HCT116 (cell line): ENCODE results near the gene NDUFC2. TPM values are rescaled to one million over a fixed set of nuclear protein-coding genes. Genes with fewer than 3 reads are reported as not detected.

ENCODE experiments used
- ATAC-seq: fragments of 200-7000 bp; cut with Tn5 transposase; 2 replicates; pipeline ENCODE4 v1.9.1; 2020; ENCODE audit warnings: mild to moderate bottlenecking, moderate library complexity
- BruUV-seq: library from RNA; stranded (reverse); fragments of 400-500 nt; replicated peaks from 2 replicates; lab custom pipeline; 2021; lab: Mats Ljungman, UMichigan
- CTCF ChIA-PET: fragments of 300-600 bp; sonication (Branson Sonifier 250); formaldehyde crosslinking; loops from one replicate; lab custom pipeline; 2021; ENCODE audit warnings: antibody characterized with exemption; lab: Charles Lee
- POLR2A ChIA-PET: fragments of 300-600, 350-600 bp; sonication (Branson Sonifier 250); formaldehyde crosslinking; loops from one replicate; lab custom pipeline; 2021; ENCODE audit warnings: antibody characterized with exemption; lab: Charles Lee
- RAD21 ChIA-PET, 2 experiments: fragments of 300-600 bp; sonication (Branson Sonifier 250); formaldehyde crosslinking; loops; one replicate each; lab custom pipeline; 2023; ENCODE audit warnings: low total read pairs in 2 of 2; ENCODE audit not compliant: uncharacterized antibody in 2 of 2, unreplicated experiment in 2 of 2, low non-redundant PET in 1 of 2; lab: Charles Lee
- DNase-seq: peaks from one replicate; pipeline ENCODE4 v3.0.0-alpha.2; 2010; ENCODE audit warnings: low read depth, low spot score
- H2AFZ ChIP-seq: fragments of 200-600 bp; shearing (Covaris generic), sonication (generic); 2 replicates; pipeline ENCODE4 v1.6.1; 2017; ENCODE audit warnings: low read depth, mixed run types, mixed read lengths, antibody characterized with exemption, low read length; ENCODE audit not compliant: poor library complexity, severe bottlenecking
- H3K27ac ChIP-seq: 2 replicates; pipeline ENCODE4 v1.5.1; 2012; ENCODE audit warnings: low read depth, low read length
- H3K27me3 ChIP-seq: fragments of 200-600 bp; sonication (generic); 2 replicates; pipeline ENCODE4 v1.6.1; 2016; ENCODE audit warnings: mixed run types, low read length, mixed read lengths; ENCODE audit not compliant: insufficient read depth
- H3K36me3 ChIP-seq, 2 experiments: fragments of 200-500 bp in 1 of 2; fragments of 200-600 bp in 1 of 2; sonication (Bioruptor generic) in 1 of 2; sonication (generic) in 1 of 2; 2 replicates each; pipeline versions ENCODE4 v1.5.1 to v1.6.1; 2014 to 2016; ENCODE audit warnings: low read length in 2 of 2, inconsistent platforms in 1 of 2, mixed read lengths in 1 of 2, mixed run types in 1 of 2; ENCODE audit not compliant: insufficient read depth in 2 of 2, control insufficient read depth in 1 of 2
- H3K4me1 ChIP-seq, 2 experiments: fragments of 200-600 bp in 1 of 2; sonication (generic) in 1 of 2; 2 replicates each; pipeline versions ENCODE4 v1.5.1 to v1.6.1; 2012 to 2017; ENCODE audit warnings: low read length in 2 of 2, inconsistent platforms in 1 of 2, mild to moderate bottlenecking in 1 of 2, mixed read lengths in 1 of 2, mixed run types in 1 of 2, moderate library complexity in 1 of 2; ENCODE audit not compliant: insufficient read depth in 2 of 2, control insufficient read depth in 1 of 2
- H3K4me2 ChIP-seq: fragments of 200-600 bp; sonication (generic); 2 replicates; pipeline ENCODE4 v1.6.1; 2017; ENCODE audit warnings: mixed run types, low read length, mixed read lengths
- H3K4me3 ChIP-seq, 2 experiments: fragments of 200-600 bp in 1 of 2; sonication (generic) in 1 of 2; replicated peaks in 1 of 2; 2 replicates each; pipeline ENCODE4 v1.5.1; 2011 to 2016; ENCODE audit warnings: low read length in 2 of 2, control low read depth in 1 of 2, low read depth in 1 of 2, mild to moderate bottlenecking in 1 of 2, mixed read lengths in 1 of 2, mixed run types in 1 of 2
- H3K79me2 ChIP-seq: fragments of 200-600 bp; sonication (generic); 2 replicates; pipeline ENCODE4 v1.6.1; 2017; ENCODE audit warnings: mild to moderate bottlenecking, mixed run types, low read length, moderate library complexity, mixed read lengths; ENCODE audit not compliant: insufficient read depth
- H3K9ac ChIP-seq: fragments of 200-600 bp; sonication (generic); 2 replicates; pipeline ENCODE4 v1.6.1; 2016; ENCODE audit warnings: low read length, mixed read lengths
- H3K9me2 ChIP-seq: fragments of 200-600 bp; sonication (generic), shearing (Covaris generic); 2 replicates; pipeline ENCODE4 v1.6.1; 2017; ENCODE audit warnings: mixed run types, mild to moderate bottlenecking, moderate library complexity; ENCODE audit not compliant: insufficient read depth
- H3K9me3 ChIP-seq, 2 experiments: fragments of 200-500 bp in 1 of 2; fragments of 200-600 bp in 1 of 2; sonication (Bioruptor generic) in 1 of 2; sonication (generic) in 1 of 2; 2 replicates each; pipeline ENCODE4 v1.6.1; 2014 to 2017; ENCODE audit warnings: low read length in 2 of 2, mixed read lengths in 2 of 2, inconsistent platforms in 1 of 2, low read depth in 1 of 2, mild to moderate bottlenecking in 1 of 2, mixed run types in 1 of 2, moderate library complexity in 1 of 2; ENCODE audit not compliant: control insufficient read depth in 1 of 2, insufficient read depth in 1 of 2
- H4K20me1 ChIP-seq: fragments of 200-600 bp; sonication (generic), shearing (Covaris generic); 2 replicates; pipeline ENCODE4 v1.6.1; 2017; ENCODE audit warnings: mixed run types, mild to moderate bottlenecking, moderate library complexity; ENCODE audit not compliant: insufficient read depth
- ATF3 ChIP-seq: IDR thresholded peaks from 2 replicates; pipeline ENCODE4 v1.6.1; 2012
- CBX3 ChIP-seq: IDR thresholded peaks from 2 replicates; pipeline ENCODE4 v1.6.1; 2012; ENCODE audit warnings: low read depth
- CEBPB ChIP-seq: IDR thresholded peaks from 2 replicates; pipeline ENCODE4 v1.6.1; 2012; ENCODE audit warnings: low read depth
- EGR1 ChIP-seq: IDR thresholded peaks from 2 replicates; pipeline ENCODE4 v1.6.1; 2012; ENCODE audit warnings: low read depth
- ELF1 ChIP-seq: IDR thresholded peaks from 2 replicates; pipeline ENCODE4 v1.6.1; 2012; ENCODE audit warnings: low read depth, borderline replicate concordance
- FOSL1 ChIP-seq: IDR thresholded peaks from 2 replicates; pipeline ENCODE4 v1.6.1; 2012; ENCODE audit warnings: low read depth
- MAX ChIP-seq: IDR thresholded peaks from 2 replicates; pipeline ENCODE4 v1.6.1; 2012
- POLR2A ChIP-seq: IDR thresholded peaks from 2 replicates; pipeline ENCODE4 v1.7.0; 2011; ENCODE audit warnings: borderline replicate concordance; ENCODE audit not compliant: insufficient read depth, insufficient read length; ENCODE audit errors: extremely low read depth
- POLR2AphosphoS5 ChIP-seq: IDR thresholded peaks from 2 replicates; pipeline ENCODE4 v1.6.1; 2011; ENCODE audit warnings: mild to moderate bottlenecking, low read depth, low read length, moderate library complexity
- RAD21 ChIP-seq: IDR thresholded peaks from 2 replicates; pipeline ENCODE4 v1.6.1; 2012; ENCODE audit warnings: low read depth, mild to moderate bottlenecking
- SIN3A ChIP-seq: IDR thresholded peaks from 2 replicates; pipeline ENCODE4 v1.6.1; 2012; ENCODE audit warnings: low read depth
- SP1 ChIP-seq: IDR thresholded peaks from 2 replicates; pipeline ENCODE4 v1.6.1; 2012; ENCODE audit warnings: low read depth
- SRF ChIP-seq: IDR thresholded peaks from 2 replicates; pipeline ENCODE4 v1.6.1; 2012; ENCODE audit warnings: low read depth
- ZBTB33 ChIP-seq: IDR thresholded peaks from 2 replicates; pipeline ENCODE4 v1.6.1; 2011; ENCODE audit warnings: mild to moderate bottlenecking, low read length, moderate library complexity; ENCODE audit not compliant: insufficient replicate concordance; ENCODE audit errors: extremely low read depth
- ZFX ChIP-seq: fragments of 450-650 bp; IDR thresholded peaks from 2 replicates; pipeline ENCODE4 v1.6.1; 2017
- intact Hi-C: fragments of 100-400 bp; cut with micrococcal nuclease; formaldehyde crosslinking; loops from 2 replicates; pipeline ENCODE4 v1.10.0; 2022
- total RNA-seq: library from RNA; stranded (reverse); gene quantifications from one replicate; pipeline ENCODE4 v1.2.1, GENCODE V29; 2021; ENCODE audit not compliant: unreplicated experiment

The NDUFC2 gene
- total RNA-seq, 1 experiment from 2014 or later: 225 TPM

- no peaks in the 10 kb centered on the region for H3K4me1 ChIP-seq
- ChIA-PET RAD21 (no interaction called here), POLR2A (no interaction called here), CTCF (no interaction called here)
- BruUV-seq: no TSS peak
- peaks cover 11 to 24% of the 10 kb centered on the region in 2 experiments for H3K36me3 ChIP-seq
- no peak overlapping the region for H2AFZ ChIP-seq
- H3K27me3 ChIP-seq: no peaks in the 10 kb centered on the region
- intact Hi-C loops: loop anchor here (2.0 kb wide), 1 partner anchor 43 kb away; no protein-coding TSS in a partner anchor
- H3K27ac ChIP-seq: no peak overlapping the region
- no peaks in the 10 kb centered on the region for H4K20me1 ChIP-seq
- H3K4me3 ChIP-seq: no peak overlapping the region
- ATAC-seq (no peak), DNase-seq (no peak)
- H3K9me2 ChIP-seq: no peaks in the 10 kb centered on the region
- H3K9ac ChIP-seq: no peak overlapping the region
- H3K79me2 ChIP-seq: no peaks in the 10 kb centered on the region
- TF ChIP-seq RAD21 (no peak), CBX3 (no peak), ATF3 (no peak), FOSL1 (no peak), ZFX (no peak), SP1 (no peak), POLR2AphosphoS5 (no peak), ELF1 (no peak), POLR2A (no peak)
- H3K4me2 ChIP-seq: no peak overlapping the region
- no peaks in the 10 kb centered on the region for H3K9me3 ChIP-seq
Measured at GRCh38 chr11:78100261-78100660, 20.6 kb upstream of the NDUFC2 start.

GRCh38 chr11:78099666-78100065 lies 20.0 kb upstream of the NDUFC2 start:
- Histone ChIP-seq H3K79me2 (no peaks in the 10 kb centered on the region), H3K9ac (no peak overlapping the region), H4K20me1 (no peaks in the 10 kb centered on the region), H3K27me3 (no peaks in the 10 kb centered on the region), H3K9me2 (no peaks in the 10 kb centered on the region), H3K9me3 (no peaks in the 10 kb centered on the region), H3K4me2 (no peak overlapping the region), H3K27ac (no peak overlapping the region), H2AFZ (no peak overlapping the region), H3K4me3 (no peak overlapping the region), H3K36me3 (peaks cover 11 to 24% of the 10 kb centered on the region in 2 experiments), H3K4me1 (no peaks in the 10 kb centered on the region)
- intact Hi-C loops: loop anchor here (2.0 kb wide), 1 partner anchor 43 kb away; no protein-coding TSS in a partner anchor
- TF ChIP-seq SIN3A: no peak
- TF ChIP-seq CEBPB: no peak
- TF ChIP-seq FOSL1: no peak
- TF ChIP-seq POLR2AphosphoS5: no peak
- TF ChIP-seq EGR1: no peak
- no peak for TF ChIP-seq POLR2A
- TF ChIP-seq MAX: no peak
- no peak for TF ChIP-seq ELF1
- TF ChIP-seq SRF: no peak
- no peak for TF ChIP-seq ZBTB33
- BruUV-seq: no TSS peak
- POLR2A ChIA-PET: no interaction called here
- DNase-seq (no peak), ATAC-seq (no peak)
- CTCF ChIA-PET: no interaction called here
- RAD21 ChIA-PET: no interaction called here
